HL-60 (cell line): ENCODE data around the gene ADGRB2.

ENCODE experiments used
- CTCF ChIP-seq: IDR thresholded peaks from one replicate; pipeline ENCODE4 v1.5.1; 2011; ENCODE audit warnings: low read length, control low read depth, inconsistent platforms; ENCODE audit not compliant: insufficient read depth
- GABPA ChIP-seq: IDR thresholded peaks from 2 replicates; pipeline ENCODE4 v1.6.1; 2012; ENCODE audit warnings: low read depth

- TF ChIP-seq CTCF (no peak), GABPA (no peak; the same call in 1 of the 2 replicates)
Measured at GRCh38 chr1:31788138-31788824, 24.1 kb upstream of the ADGRB2 start.
